ENCODE measurements around the gene TCHHL1.

TCHHL1 gene

GRCh38 chr1:152112885-152113432, 24.1 kb upstream of the TCHHL1 start:
- H3K9ac ChIP-seq (ENCODE audit: insufficient read length, low read depth) = no peak overlapping the region
- no peak for TF ChIP-seq ZNF274 (IDR thresholded peaks at IDR 0.05; ENCODE audit: low read depth, low read length)

GRCh38 chr1:152112101-152112884, 23.4 kb upstream of the TCHHL1 start:
- Histone ChIP-seq H3K9ac (ENCODE audit: insufficient read length, low read depth) (peak overlapping the region; percentile 54), H3K4me3 (ENCODE audit: insufficient read length, low read depth) (peak overlapping the region; percentile 36), H3K9me3 (ENCODE audit: insufficient read depth, low read length) (peaks cover 68% of the 10 kb centered on the region), H3K27me3 (ENCODE audit: insufficient read depth, insufficient read length) (peaks cover 84% of the 10 kb centered on the region), H3K4me1 (ENCODE audit: insufficient read depth, insufficient read length) (peaks cover 10% of the 10 kb centered on the region), H3K36me3 (ENCODE audit: insufficient read depth, insufficient read length, low read length) (no peaks in the 10 kb centered on the region)
- DNase-seq (ENCODE audit: low read depth, low spot score) = peak; percentile 11
- TF ChIP-seq ZNF274 (IDR thresholded peaks at IDR 0.05; ENCODE audit: low read depth, low read length) (no peak), SUZ12 (IDR thresholded peaks at IDR 0.05; ENCODE audit: extremely low read depth, insufficient read depth, insufficient read length) (no peak), YY1 (IDR thresholded peaks at IDR 0.05; ENCODE audit: insufficient read depth, insufficient read length) (no peak)

More at GRCh38 chr1:152112885-152113432, 24.1 kb upstream of the TCHHL1 start:
- H3K36me3 ChIP-seq (ENCODE audit: insufficient read depth, insufficient read length, low read length) = no peaks in the 10 kb centered on the region
- peaks cover 77% of the 10 kb centered on the region for H3K27me3 ChIP-seq (ENCODE audit: insufficient read depth, insufficient read length)
- peak overlapping the region; percentile 36 for H3K4me3 ChIP-seq (ENCODE audit: insufficient read length, low read depth)
- no peak for DNase-seq (ENCODE audit: low read depth, low spot score)
- peaks cover 62% of the 10 kb centered on the region for H3K9me3 ChIP-seq (ENCODE audit: insufficient read depth, low read length)
- H3K4me1 ChIP-seq (ENCODE audit: insufficient read depth, insufficient read length) = peaks cover 10% of the 10 kb centered on the region

- peak; percentile 63 for DNase-seq (ENCODE audit: low read depth, low spot score)
- TF ChIP-seq ZNF274 (IDR thresholded peaks at IDR 0.05; ENCODE audit: low read depth, low read length) (no peak), SUZ12 (IDR thresholded peaks at IDR 0.05; ENCODE audit: extremely low read depth, insufficient read depth, insufficient read length) (no peak), YY1 (IDR thresholded peaks at IDR 0.05; ENCODE audit: insufficient read depth, insufficient read length) (no peak)
- H3K4me1 ChIP-seq (ENCODE audit: insufficient read depth, insufficient read length) = peaks cover 10% of the 10 kb centered on the region
- peak overlapping the region; percentile 50 for H3K4me3 ChIP-seq (ENCODE audit: insufficient read length, low read depth)
- H3K27me3 ChIP-seq (ENCODE audit: insufficient read depth, insufficient read length) = peaks cover 91% of the 10 kb centered on the region
- H3K9me3 ChIP-seq (ENCODE audit: insufficient read depth, low read length) = peaks cover 76% of the 10 kb centered on the region
- H3K36me3 ChIP-seq (ENCODE audit: insufficient read depth, insufficient read length, low read length) = no peaks in the 10 kb centered on the region
- H3K9ac ChIP-seq (ENCODE audit: insufficient read length, low read depth) = peak overlapping the region; percentile 80
Observed at GRCh38 chr1:152111515-152111968, 22.7 kb upstream of the TCHHL1 start.

- peaks cover 81% of the 10 kb centered on the region for H3K9me3 ChIP-seq (ENCODE audit: insufficient read depth, low read length)
- TF ChIP-seq YY1 (IDR thresholded peaks at IDR 0.05; ENCODE audit: insufficient read depth, insufficient read length) = no peak
- TF ChIP-seq SUZ12 (IDR thresholded peaks at IDR 0.05; ENCODE audit: extremely low read depth, insufficient read depth, insufficient read length) = no peak
- no peak for TF ChIP-seq ZNF274 (IDR thresholded peaks at IDR 0.05; ENCODE audit: low read depth, low read length)
- no peaks in the 10 kb centered on the region for H3K36me3 ChIP-seq (ENCODE audit: insufficient read depth, insufficient read length, low read length)
- peaks cover 97% of the 10 kb centered on the region for H3K27me3 ChIP-seq (ENCODE audit: insufficient read depth, insufficient read length)
- H3K4me1 ChIP-seq (ENCODE audit: insufficient read depth, insufficient read length) = peaks cover 10% of the 10 kb centered on the region
- H3K9ac ChIP-seq (ENCODE audit: insufficient read length, low read depth) = peak overlapping the region; percentile 80
- DNase-seq (ENCODE audit: low read depth, low spot score) = peak; percentile 68
- peak overlapping the region; percentile 50 for H3K4me3 ChIP-seq (ENCODE audit: insufficient read length, low read depth)
Observed at GRCh38 chr1:152110860-152111514, 22.1 kb upstream of the TCHHL1 start.

GRCh38 chr1:152110365-152110859, 21.5 kb upstream of the TCHHL1 start:
- TF ChIP-seq YY1 (IDR thresholded peaks at IDR 0.05; ENCODE audit: insufficient read depth, insufficient read length) = no peak
- no peak for TF ChIP-seq SUZ12 (IDR thresholded peaks at IDR 0.05; ENCODE audit: extremely low read depth, insufficient read depth, insufficient read length)
- Histone ChIP-seq H3K4me3 (ENCODE audit: insufficient read length, low read depth) (peak overlapping the region; percentile 50), H3K27me3 (ENCODE audit: insufficient read depth, insufficient read length) (peaks cover 97% of the 10 kb centered on the region), H3K4me1 (ENCODE audit: insufficient read depth, insufficient read length) (peaks cover 10% of the 10 kb centered on the region), H3K36me3 (ENCODE audit: insufficient read depth, insufficient read length, low read length) (no peaks in the 10 kb centered on the region), H3K9me3 (ENCODE audit: insufficient read depth, low read length) (peaks cover 81% of the 10 kb centered on the region), H3K9ac (ENCODE audit: insufficient read length, low read depth) (peak overlapping the region; percentile 80)
- DNase-seq (ENCODE audit: low read depth, low spot score) = peak; percentile 25

- TF ChIP-seq ZNF274 (IDR thresholded peaks at IDR 0.05; ENCODE audit: low read depth, low read length) (no peak), YY1 (IDR thresholded peaks at IDR 0.05; ENCODE audit: insufficient read depth, insufficient read length) (no peak), SUZ12 (IDR thresholded peaks at IDR 0.05; ENCODE audit: extremely low read depth, insufficient read depth, insufficient read length) (no peak)
- Histone ChIP-seq H3K4me3 (ENCODE audit: insufficient read length, low read depth) (no peak overlapping the region), H3K9ac (ENCODE audit: insufficient read length, low read depth) (no peak overlapping the region), H3K36me3 (ENCODE audit: insufficient read depth, insufficient read length, low read length) (no peaks in the 10 kb centered on the region), H3K4me1 (ENCODE audit: insufficient read depth, insufficient read length) (peaks cover 10% of the 10 kb centered on the region), H3K27me3 (ENCODE audit: insufficient read depth, insufficient read length) (peaks cover 92% of the 10 kb centered on the region), H3K9me3 (ENCODE audit: insufficient read depth, low read length) (peaks cover 81% of the 10 kb centered on the region)
- no peak for DNase-seq (ENCODE audit: low read depth, low spot score)
Observed at GRCh38 chr1:152109998-152110294, 21.1 kb upstream of the TCHHL1 start.

Measured in NT2/D1 (cell line).